Lung (tissue), 12 donors: Measurements from ENCODE around the gene RETN. TPM values are rescaled to one million over a fixed set of nuclear protein-coding genes. Genes with fewer than 3 reads are reported as not detected.

Source experiments
- ATAC-seq: fragments of 200-7000 bp; cut with Tn5 transposase; one replicate; pipeline ENCODE4 v1.9.1; 2020; ENCODE audit warnings: moderate number of reproducible peaks; ENCODE audit not compliant: insufficient read depth, low FRiP score
- DNase-seq, 3 donors: peaks; one replicate each; pipeline ENCODE4 v3.0.0-alpha.2; 2013 to 2017
- H3K27ac ChIP-seq, 2 donors: one replicate each; pipeline ENCODE4 v1.5.1; 2013; ENCODE audit warnings: mild to moderate bottlenecking in 2 of 2, moderate library complexity in 2 of 2, control low read depth in 1 of 2, inconsistent platforms in 1 of 2, low read depth in 1 of 2, low read length in 1 of 2
- H3K27me3 ChIP-seq, 3 donors: one replicate each; pipeline ENCODE4 v1.5.1; 2013; ENCODE audit warnings: low read length in 2 of 3; ENCODE audit not compliant: control insufficient read depth in 3 of 3, insufficient read depth in 3 of 3
- H3K36me3 ChIP-seq, 4 donors: one replicate each; pipeline ENCODE4 v1.5.1; 2013; ENCODE audit warnings: low read length in 4 of 4, mild to moderate bottlenecking in 1 of 4, moderate library complexity in 1 of 4; ENCODE audit not compliant: control insufficient read depth in 4 of 4, insufficient read depth in 4 of 4
- H3K4me1 ChIP-seq, 5 donors: one replicate each; pipeline ENCODE4 v1.5.1; 2013; ENCODE audit warnings: low read length in 5 of 5, mild to moderate bottlenecking in 2 of 5, moderate library complexity in 1 of 5; ENCODE audit not compliant: control insufficient read depth in 5 of 5, insufficient read depth in 5 of 5
- H3K4me3 ChIP-seq: one replicate; pipeline ENCODE4 v1.5.1; 2013; ENCODE audit warnings: mild to moderate bottlenecking, control low read depth, moderate library complexity
- H3K9ac ChIP-seq, 2 donors: one replicate each; pipeline ENCODE4 v1.5.1; 2013; ENCODE audit warnings: low read length in 2 of 2, control low read depth in 1 of 2; ENCODE audit not compliant: insufficient read depth in 1 of 2
- H3K9me3 ChIP-seq, 4 donors: one replicate each; pipeline ENCODE4 v1.5.1; 2013; ENCODE audit warnings: low read length in 3 of 4, mild to moderate bottlenecking in 1 of 4, moderate library complexity in 1 of 4; ENCODE audit not compliant: control insufficient read depth in 4 of 4, insufficient read depth in 3 of 4
- whole genome bisulfite sequencing, 2 donors: extraction: QIAGEN DNeasy Blood & Tissue Kit; methylation state at CpG; one replicate each; pipeline ENCODE4 v1.1.7; 2013; 5-methylcytosine and 5-hydroxymethylcytosine counted together
- polyA plus RNA-seq, 2 donors: library from polyadenylated mRNA; stranded (reverse); fragments of 200-250 nt; gene quantifications; one replicate each; pipeline ENCODE4 v1.2.1, GENCODE V29; 2013
- total RNA-seq, 2 donors: library from RNA; depleted of rRNA in 1 of 2; stranded (reverse); fragments of >200 nt in 1 of 2; gene quantifications; one replicate each; pipeline ENCODE4 v1.2.1, GENCODE V29; 2014 to 2021
- TF ChIP-seq, protein P1 (sequence below): IDR thresholded peaks from 2 replicates; pipeline ENCODE4 v1.5.1; 2012; ENCODE audit warnings: mild to moderate bottlenecking; ENCODE audit errors: control extremely low read depth, extremely low read depth
- donor health status: control.
- donor health status: control.
- donor health status: Bipolar disorder and iron deficiency.
- donor health status: healthy.
- donor health status: DM: yes; HTN: yes; CAD: no.

RETN gene
- total and polyA plus RNA-seq, 4 donors = 2.9 to 1,168 (median 58.3) TPM

DNA sequence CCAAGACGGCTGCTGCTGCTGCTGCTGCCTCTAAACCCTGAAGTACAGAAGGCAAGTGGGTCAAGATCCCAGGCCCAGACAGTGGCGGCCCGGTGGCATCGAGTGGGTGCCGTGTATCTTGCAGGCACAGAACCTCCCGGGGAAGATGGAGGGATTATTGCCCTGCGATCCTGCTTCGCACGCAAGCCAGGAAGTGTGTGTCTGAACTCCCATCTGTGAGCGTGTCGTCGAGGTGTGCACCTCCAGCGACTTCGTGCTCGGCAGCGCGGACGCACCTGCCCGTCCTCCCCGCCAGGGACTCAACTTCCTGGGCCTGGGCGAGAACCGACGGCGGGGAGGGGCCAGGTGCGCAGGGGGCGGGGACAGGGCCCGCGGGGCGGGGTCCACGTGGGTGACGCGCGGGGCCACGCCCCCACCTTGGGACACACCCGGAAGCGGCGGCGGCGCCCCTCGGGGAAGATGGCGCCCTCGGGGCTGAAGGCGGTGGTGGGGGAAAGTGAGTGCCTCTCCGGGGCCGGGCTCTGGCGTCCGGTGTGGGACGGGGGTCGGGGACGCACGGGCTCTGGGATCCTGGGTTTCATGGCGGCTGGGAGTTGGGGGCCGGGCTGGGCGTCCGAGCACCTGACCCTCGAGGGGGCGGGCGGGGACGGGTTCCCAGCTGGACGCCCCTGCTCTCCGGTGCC, 32.0 kb upstream of the RETN start, which contains the start of gene STXBP2:
Gene STXBP2, plus strand, starts transcription at position 420 of the 683 bp plus-strand sequence. Its CDS starts 40 bp downstream, at position 460.
- DNase-seq = peak; percentile 33 to 76 (median 59)
- H3K36me3 ChIP-seq = peaks cover 0 to 12% (median 3%) of the 10 kb centered on the region in 4 donors
- WGBS, 2 donors = 4 to 7% methylated on average over 43 to 61 of the region's 61 CpGs
- peak within 1 kb of the TSS; percentile 1 to 37 for H3K9ac ChIP-seq
- peaks cover 0 to 2% (median 0%) of the 10 kb centered on the region in 4 donors for H3K9me3 ChIP-seq
- peak within 1 kb of the TSS in 1 of 2 donors; percentile 86 for H3K27ac ChIP-seq
- peak within 1 kb of the TSS; percentile 51 for H3K4me3 ChIP-seq
- peaks cover 0 to 3% (median 0%) of the 10 kb centered on the region in 3 donors for H3K27me3 ChIP-seq
- ATAC-seq = peak; percentile 93
- TF ChIP-seq, protein P1, sequence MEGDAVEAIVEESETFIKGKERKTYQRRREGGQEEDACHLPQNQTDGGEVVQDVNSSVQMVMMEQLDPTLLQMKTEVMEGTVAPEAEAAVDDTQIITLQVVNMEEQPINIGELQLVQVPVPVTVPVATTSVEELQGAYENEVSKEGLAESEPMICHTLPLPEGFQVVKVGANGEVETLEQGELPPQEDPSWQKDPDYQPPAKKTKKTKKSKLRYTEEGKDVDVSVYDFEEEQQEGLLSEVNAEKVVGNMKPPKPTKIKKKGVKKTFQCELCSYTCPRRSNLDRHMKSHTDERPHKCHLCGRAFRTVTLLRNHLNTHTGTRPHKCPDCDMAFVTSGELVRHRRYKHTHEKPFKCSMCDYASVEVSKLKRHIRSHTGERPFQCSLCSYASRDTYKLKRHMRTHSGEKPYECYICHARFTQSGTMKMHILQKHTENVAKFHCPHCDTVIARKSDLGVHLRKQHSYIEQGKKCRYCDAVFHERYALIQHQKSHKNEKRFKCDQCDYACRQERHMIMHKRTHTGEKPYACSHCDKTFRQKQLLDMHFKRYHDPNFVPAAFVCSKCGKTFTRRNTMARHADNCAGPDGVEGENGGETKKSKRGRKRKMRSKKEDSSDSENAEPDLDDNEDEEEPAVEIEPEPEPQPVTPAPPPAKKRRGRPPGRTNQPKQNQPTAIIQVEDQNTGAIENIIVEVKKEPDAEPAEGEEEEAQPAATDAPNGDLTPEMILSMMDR = no peak
- H3K4me1 ChIP-seq = peaks cover 0 to 12% (median 0%) of the 10 kb centered on the region in 5 donors

DNA sequence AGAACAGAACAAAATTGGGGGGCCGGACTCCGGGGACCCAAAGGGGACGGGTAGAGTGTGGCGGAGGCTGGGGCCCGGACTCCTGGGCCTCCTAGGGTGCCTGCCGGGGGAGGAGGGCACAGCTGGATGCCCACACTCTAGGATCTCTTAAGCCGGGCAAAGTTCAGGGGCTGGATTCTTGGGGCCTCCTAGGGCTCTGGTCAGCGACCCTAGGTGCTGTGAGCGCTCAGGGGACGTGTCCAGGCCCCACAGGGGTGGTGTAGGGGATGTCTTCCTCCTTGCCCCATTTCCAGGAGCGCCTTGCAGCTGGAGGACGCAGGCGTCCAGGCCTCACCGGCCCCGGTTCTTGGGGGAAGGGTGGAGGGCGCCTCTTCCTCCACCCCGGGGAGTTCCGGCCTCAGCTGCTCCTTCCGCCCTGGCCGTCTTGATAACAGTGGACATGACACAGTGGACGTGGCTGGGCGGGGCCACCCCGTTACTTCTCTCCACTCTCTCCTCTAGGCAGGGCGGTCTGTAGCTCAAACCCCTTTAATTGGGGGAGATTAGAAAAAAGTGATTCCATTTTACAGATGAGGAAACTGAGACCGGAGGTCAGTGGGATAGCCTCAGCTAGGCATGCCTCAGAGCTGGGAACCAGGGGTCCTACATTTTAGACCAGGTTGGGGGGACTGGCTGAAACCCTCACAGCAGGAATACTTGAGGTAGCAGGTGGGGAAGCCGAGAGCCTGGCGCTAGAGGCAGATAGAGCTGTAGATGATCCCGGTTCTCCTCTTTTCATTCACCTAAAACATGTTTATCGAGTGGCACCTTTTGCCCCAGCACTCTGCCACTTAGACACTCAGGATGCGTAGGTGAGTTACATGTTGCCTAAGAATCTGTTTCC, 31.2 kb upstream of the RETN start:
- H3K27ac ChIP-seq = peak overlapping the region in 1 of 2 donors; percentile 86
- DNase-seq = no peak
- 26 to 29% methylated on average over 30 of the region's 30 CpGs for WGBS, 2 donors
- H3K9me3 ChIP-seq = peaks cover 0 to 2% (median 0%) of the 10 kb centered on the region in 4 donors
- peak; percentile 70 for ATAC-seq
- H3K4me3 ChIP-seq = peak overlapping the region; percentile 51
- H3K27me3 ChIP-seq = peaks cover 0 to 3% (median 0%) of the 10 kb centered on the region in 3 donors
- H3K9ac ChIP-seq = peak overlapping the region; percentile 1 to 37
- H3K36me3 ChIP-seq = peaks cover 0 to 9% (median 3%) of the 10 kb centered on the region in 4 donors
- TF ChIP-seq, protein P1 = no peak
- H3K4me1 ChIP-seq = peaks cover 0 to 12% (median 0%) of the 10 kb centered on the region in 5 donors

DNA sequence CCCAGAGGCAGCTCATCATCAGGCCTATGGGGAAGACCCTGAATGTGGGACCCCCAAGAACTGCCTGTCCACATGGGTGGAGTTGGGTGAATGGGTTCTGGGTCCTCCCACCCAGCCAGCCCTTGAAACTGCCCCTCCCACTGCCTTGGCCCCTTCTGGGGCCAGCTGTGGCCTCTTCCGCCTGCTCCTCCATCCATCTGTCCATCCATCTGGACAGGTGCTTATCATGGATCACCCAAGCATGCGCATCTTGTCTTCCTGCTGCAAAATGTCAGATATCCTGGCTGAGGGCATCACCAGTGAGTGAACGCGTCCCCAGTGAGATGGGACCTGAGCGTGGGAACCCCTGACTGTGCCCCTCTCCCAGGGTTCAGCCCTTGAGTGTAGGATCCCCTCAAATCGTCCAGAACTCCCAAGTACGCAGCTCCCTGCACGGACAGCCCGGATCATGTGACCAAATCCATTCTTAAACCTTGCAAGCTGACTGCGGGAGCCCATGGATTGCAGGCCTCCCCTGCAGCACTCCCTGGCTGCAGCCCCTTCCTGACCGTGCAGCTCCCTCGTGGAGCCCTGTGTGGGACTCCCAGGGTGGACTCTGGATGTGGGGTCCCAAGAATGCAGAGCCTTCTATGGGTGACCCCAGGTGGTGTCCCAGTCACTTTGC, 29.9 kb upstream of the RETN start:
- TF ChIP-seq, protein P1 = no peak
- ATAC-seq (no peak), DNase-seq (no peak)
- no peak overlapping the region for H3K4me3 ChIP-seq
- peaks cover 0 to 16% (median 0%) of the 10 kb centered on the region in 5 donors for H3K4me1 ChIP-seq
- H3K27ac ChIP-seq = no peak overlapping the region
- peaks cover 0 to 3% (median 0%) of the 10 kb centered on the region in 3 donors for H3K27me3 ChIP-seq
- peaks cover 0 to 10% (median 3%) of the 10 kb centered on the region in 4 donors for H3K36me3 ChIP-seq
- H3K9me3 ChIP-seq = peaks cover 0 to 2% (median 0%) of the 10 kb centered on the region in 4 donors
- no peak overlapping the region for H3K9ac ChIP-seq
- WGBS, 2 donors = 73 to 87% methylated on average over 12 of the region's 12 CpGs
